NCI-H526 treated with DMSO at 0.1 percent for 48 hours (cell line): Measurements from ENCODE around the gene GJA1.

Source experiments
- DNase-seq: peaks from one replicate; lab custom pipeline; 2025; lab: John Stamatoyannopoulos, UW

Gene GJA1

GRCh38 chr6:121482751-121483150 lies 47.3 kb downstream of the GJA1 start:
- no peak for DNase-seq

- no peak for DNase-seq
Measured at GRCh38 chr6:121485359-121485811, 49.9 kb downstream of the GJA1 start.

- DNase-seq = no peak
Measured at GRCh38 chr6:121491576-121491975, 56.1 kb downstream of the GJA1 start.

GRCh38 chr6:121492536-121492935 lies 57.1 kb downstream of the GJA1 start:
- no peak for DNase-seq

GRCh38 chr6:121497970-121498375 lies 62.5 kb downstream of the GJA1 start:
- DNase-seq = no peak

GRCh38 chr6:121498481-121499276 lies 63.2 kb downstream of the GJA1 start:
- no peak for DNase-seq
